AG08395 (cell line): Measurements from ENCODE around the gene ABCA13.

ENCODE experiments used
- DNase-seq: peaks from one replicate; pipeline ENCODE4 v3.0.0; 2012; ENCODE audit warnings: mixed read lengths, low spot score

Gene ABCA13

DNA sequence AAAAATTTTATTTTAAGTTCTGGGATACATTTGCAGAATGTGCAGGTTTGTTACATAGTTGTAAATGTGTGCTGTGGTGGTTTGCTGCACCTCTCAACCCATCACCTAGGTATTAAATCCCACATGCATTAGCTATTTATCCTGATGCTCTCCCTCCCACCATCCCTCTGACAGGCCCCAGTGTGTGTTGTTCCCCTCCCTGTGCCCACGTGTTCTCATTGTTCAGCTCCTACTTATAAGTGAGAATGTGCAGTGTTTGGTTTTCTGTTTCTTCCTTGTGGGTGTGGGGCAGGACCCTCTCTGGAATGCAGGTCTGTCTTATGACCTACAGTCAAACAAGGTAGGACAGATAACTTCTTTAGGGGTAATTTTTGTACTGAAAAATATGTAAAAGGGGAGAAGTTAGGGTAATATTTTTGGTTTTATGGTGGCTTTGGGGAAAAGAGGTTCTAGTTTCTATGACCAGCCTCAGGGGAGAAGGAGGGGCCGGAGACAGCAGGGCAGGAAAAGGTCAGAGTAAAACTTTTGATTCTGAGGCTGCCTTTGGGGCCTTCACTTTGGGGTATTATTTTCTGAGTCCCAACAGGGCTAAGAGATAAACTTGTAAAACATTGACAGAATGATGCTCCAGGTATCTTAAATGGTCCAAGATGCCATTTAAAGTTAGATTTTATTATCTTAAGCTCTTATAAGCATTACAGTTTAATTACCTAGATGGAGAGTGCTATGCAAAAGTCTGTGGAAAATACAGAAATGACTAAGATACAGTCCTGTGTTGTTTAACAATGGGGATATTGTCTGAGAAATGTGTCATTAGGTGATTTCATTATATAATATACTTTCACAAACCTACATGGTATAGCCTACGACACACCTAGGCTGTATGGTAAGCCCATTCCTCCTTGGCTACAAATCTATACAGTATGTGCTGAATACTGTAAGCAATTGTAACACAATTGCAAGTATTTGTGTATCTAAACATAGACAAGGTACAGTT, 354.8 kb downstream of the ABCA13 start:
- DNase-seq: no peak

DNA sequence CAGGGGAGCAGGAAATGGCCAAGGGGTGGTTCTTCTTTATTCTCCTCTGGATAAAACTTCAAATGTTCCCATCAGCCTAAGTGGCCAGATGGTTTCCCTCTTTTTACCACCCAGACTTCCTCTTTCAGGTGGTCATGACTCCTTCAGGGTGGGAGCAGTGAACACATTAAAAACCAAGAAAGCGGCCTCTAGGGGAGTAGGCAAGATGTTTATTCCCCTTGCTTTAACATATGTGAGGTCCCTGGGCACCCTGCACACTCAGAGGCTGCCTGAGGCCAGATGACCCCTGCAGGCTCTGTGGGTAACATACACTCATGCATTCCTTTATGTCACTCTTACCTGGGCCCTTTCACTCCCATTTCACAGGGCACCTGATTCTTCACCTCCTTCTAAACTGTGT, 357.4 kb downstream of the ABCA13 start:
- no peak for DNase-seq

DNA sequence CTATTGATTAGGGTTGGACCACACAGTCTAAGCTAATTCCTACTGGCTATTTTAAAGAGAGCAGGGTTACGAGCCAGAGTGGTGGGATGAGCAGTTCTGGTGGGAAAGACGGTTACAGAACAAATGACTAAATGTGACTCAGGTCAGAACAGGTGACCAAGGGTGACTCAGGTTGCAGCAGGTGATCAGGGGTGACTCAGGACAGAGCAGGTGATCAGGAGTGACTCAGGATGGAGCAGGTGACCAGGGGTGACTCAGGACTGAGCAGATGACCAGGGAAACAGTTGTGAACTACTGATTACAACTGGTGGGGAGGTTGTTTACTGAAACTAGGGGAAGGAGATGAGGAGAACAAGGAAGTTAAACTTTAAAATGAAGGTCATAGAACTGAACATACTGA, 366.3 kb downstream of the ABCA13 start:
- no peak for DNase-seq

GRCh38 chr7:48540746-48541145, 369.5 kb downstream of the ABCA13 start:
- DNase-seq: no peak

DNA sequence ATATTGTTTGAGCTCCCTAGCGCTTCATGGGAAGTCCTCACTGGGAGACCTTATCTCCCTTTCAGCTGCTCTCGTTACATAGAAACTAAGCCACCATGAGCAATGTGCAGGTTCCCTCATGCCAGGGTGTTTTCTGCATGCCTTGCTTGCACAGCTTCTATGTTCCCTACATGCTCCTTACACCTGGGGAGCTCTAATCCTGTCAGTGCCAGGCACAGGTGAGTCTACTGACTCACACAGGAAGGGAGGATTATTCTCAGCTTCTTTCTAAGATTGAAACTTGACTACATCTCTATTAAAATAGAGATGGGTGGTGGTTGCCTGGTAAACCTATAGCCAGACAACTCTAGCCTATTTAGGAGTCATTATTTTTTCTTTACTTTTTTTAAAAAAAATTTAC, 377.4 kb downstream of the ABCA13 start:
- DNase-seq: no peak

DNA sequence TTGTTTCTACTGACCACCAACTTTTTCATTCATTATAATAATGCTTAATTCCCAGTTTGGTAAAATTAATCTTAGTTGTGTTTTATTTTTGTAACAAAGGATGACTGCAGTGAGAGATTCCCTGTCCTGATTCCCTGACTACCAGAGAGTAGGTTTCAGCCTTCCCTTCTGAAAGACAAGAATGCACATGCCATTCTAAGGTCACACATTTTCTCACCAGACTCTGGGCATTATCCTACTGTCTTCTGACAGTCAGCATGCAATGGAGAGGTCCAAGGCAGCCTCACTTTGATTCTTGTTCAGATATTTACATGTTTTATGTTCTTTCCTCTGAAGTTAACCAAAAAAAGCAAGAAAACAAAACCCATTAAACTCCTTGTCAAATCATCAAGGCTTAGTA, 380.4 kb downstream of the ABCA13 start:
- no peak for DNase-seq

DNA sequence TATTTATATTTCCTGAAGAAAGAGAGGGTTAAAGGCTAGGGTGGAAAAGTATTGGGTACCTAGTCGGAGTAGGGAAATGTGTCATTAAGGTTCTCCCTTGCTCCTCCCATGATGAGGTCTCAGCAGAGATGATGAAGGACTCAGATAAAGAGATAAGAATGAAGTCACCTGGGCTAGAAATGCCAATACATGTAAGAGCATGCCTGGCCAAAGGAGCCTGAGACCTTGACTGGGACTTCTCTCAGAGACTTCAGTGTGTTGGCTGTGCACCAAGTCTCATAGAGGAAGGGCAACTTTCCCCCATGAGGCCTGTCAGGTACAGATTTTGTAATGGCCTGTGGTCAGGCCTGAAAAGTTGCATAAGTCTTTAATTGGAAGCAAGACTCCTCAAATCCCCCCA, 392.1 kb downstream of the ABCA13 start:
- DNase-seq: no peak

DNA sequence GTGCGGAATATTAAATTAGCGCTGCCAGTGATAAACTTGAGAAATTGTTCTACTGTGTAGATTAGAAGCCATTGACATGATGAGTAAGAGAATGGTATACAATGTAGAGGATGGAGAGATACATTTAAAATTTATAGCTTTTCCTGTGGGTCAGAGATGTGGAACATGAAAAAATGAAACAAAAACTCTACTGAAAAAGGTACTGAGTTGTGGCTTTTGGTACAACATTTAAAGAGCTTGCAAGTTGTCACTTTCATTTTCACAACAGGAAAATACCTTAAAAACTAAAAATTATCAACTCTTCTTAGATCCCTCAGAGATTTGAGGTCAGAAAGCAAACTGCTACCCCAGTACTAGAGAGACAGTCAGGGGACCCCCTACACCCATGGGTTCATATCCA, 404.3 kb downstream of the ABCA13 start:
- no peak for DNase-seq

DNA sequence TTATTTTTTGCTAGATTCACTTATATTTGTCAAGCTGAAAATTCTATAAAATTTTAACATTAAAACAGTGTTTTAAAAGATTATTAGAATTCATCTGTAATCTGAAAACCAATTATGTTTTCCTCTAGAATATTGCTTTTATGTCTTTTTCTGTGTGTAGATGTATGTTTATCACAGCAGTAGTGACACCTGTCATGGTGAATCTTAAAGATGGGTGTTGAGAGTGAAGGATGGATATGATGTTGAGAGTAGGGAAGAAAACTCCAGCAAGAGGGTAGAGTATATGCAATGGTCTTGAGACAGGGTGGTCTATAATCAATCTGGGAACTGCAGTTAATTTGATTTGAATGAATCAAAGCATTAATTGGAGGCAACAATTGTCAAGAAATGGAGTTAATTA, 416.2 kb downstream of the ABCA13 start:
- no peak for DNase-seq

DNA sequence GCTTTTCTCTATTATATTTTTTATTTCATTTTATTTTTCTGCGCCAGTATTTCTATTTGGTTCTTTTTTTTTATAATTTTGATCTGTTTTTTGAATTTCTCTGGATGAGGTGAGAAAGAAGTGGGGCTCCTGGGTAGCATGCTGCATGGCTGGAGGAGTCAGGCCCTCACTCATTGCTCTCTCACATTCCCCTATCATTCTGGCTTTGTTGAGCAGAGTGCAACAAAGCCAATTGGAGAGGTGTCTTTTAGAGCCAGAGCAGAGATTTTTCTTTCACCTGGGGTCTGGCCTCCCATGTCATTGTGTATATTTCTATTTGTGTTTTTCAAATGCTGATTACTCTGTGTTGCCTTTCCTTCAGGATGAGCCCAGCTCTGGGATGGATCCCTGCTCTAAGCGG, 423.1 kb downstream of the ABCA13 start:
- no peak for DNase-seq

DNA sequence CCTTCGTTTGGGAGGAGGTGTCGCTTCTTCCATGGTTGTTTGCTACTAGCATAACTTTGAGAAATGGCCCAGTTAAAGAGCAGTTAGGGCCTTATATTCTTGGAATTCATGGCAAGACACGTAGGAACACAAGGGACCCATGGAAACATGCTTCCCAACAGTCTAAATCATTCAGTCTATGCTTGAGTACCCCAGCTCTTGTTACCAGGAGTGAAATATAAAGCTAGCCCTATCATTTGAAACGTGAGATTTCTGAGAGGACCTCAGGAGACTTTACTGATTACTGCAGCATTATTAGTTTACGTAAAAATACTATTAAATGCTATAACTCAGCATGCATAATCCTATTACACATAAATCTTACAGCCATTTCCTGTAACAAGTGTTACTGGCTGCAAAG, 424.5 kb downstream of the ABCA13 start:
- no peak for DNase-seq

GRCh38 chr7:48610705-48611104, 439.4 kb downstream of the ABCA13 start:
- no peak for DNase-seq

GRCh38 chr7:48611993-48612392, 440.7 kb downstream of the ABCA13 start:
- DNase-seq: no peak

GRCh38 chr7:48617508-48617907, 446.2 kb downstream of the ABCA13 start:
- no peak for DNase-seq

DNA sequence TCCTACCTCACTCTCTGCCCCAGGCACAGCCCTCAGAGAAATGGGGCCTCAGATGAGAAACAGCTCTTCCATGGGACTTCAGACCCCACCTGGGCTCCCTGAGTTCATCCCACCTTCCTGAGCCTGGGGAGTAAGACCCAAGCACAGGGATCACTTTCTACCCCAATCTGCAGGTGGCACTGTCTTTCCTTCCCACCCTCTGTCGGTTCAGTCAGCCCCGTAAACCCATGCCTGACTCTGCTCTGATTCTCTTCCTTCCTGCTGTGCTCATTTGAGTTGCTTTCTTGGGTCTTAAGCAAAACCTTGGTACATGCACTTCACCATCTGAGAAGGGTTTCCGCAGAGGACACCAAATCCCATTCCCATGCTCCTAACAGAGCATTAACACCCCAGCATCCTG, 446.7 kb downstream of the ABCA13 start:
- no peak for DNase-seq

- DNase-seq: no peak
Observed at GRCh38 chr7:48621076-48621475, 449.8 kb downstream of the ABCA13 start.

GRCh38 chr7:48627164-48627563, 455.9 kb downstream of the ABCA13 start:
- DNase-seq: no peak

DNA sequence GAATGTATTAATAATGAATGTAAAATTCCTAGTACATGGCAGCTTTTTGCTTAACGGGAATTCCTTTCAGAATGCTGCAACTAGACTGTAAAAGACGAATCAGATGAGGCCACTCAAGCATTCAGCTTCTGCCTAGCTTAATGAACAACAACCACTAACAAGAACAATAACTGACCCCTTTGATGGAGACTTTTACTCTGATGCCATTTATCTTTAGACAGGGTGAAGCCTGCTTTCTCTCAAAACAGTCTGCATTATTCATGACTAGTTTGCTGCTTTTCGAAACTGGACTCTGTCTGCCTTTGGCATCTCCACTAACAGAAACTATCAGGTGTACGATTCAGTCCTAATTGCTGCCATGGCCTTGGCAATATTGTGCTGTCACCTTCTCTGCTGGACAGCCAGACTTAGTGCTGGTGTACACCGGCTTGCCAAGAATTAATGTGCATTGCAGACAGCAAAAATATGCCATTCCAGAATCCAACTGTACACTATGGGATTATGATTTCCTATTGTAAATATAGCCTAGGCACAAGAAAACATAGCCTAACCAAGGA, 457.6 kb downstream of the ABCA13 start:
- DNase-seq: no peak

GRCh38 chr7:48634116-48634632, 462.9 kb downstream of the ABCA13 start:
- DNase-seq: no peak

GRCh38 chr7:48635796-48636195, 464.5 kb downstream of the ABCA13 start:
- no peak for DNase-seq

DNA sequence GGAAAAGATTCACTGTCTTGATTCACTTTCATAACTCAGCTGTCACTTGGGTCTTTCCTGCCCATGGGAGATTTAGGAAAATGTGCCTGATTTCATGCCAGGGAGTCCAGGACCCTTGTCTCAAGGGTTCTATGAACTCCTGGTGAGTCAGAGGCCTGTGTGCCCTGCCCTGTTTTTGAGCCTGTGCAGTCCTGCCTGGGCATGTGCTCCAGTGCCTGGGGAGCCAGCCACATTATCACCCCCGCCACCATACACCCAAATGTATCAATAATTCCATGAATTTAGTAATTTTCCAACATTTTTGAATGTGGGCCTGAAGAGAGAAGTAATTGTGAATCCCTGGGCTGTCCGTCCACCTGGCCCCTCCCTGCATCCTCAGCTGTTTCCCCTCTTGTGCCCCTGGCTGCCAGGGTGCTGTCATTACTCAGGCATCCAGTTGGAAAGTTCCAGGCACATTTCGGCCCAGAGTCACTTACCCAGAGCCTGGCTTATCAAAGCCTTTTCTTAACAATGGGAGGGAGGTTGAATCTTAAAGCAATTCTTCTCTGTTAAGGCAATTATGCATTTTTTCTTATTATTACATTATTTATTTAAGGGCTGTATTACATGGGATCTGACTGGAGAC, 465.2 kb downstream of the ABCA13 start:
- no peak for DNase-seq

- DNase-seq: no peak
Observed at GRCh38 chr7:48637382-48637781, 466.1 kb downstream of the ABCA13 start.

DNA sequence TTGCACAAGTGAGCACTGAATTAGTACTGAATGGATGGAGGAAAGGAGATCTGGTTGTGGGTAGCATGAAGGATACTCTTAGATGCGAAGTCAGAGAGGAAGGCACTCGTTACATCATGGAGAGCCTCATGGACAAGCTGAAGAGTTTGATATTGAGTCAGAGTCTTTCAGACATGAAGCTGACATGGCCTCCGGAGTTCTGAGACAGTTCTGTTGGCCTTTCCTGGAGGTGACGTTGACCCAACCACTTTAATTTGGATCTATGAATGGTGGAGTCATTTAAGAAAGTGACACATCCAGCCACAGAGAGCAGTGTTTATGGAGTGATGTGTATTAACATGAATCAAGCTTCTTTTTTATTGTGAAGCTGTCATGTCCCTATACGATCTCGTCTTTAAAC, 466.8 kb downstream of the ABCA13 start:
- DNase-seq: no peak
